Dendritic cell treated with granulocyte-macrophage colony-stimulating factor and Interleukin-4, amounts not matched to agents 40 ng/mL and 50 ng/mL, for 4 days (primary cell): ENCODE measurements around the gene MAP3K7.
"Not testable (repeated sequence)": the region's sequence is repeated elsewhere in the genome, so short reads cannot be mapped to it uniquely, and the experiment has no call there.

ENCODE experiments used
- H3K27ac Mint-ChIP-seq: one replicate; pipeline ENCODE4 v1.8.0; 2022; ENCODE audit warnings: mild to moderate bottlenecking, mixed read lengths
- H3K27me3 Mint-ChIP-seq: one replicate; pipeline ENCODE4 v1.8.0; 2022; ENCODE audit warnings: mild to moderate bottlenecking, mixed read lengths
- H3K36me3 Mint-ChIP-seq: one replicate; pipeline ENCODE4 v1.8.0; 2022; ENCODE audit warnings: low read depth, mixed read lengths
- H3K4me1 Mint-ChIP-seq: one replicate; pipeline ENCODE4 v1.8.0; 2022; ENCODE audit warnings: low read depth, mixed read lengths
- H3K4me3 Mint-ChIP-seq: one replicate; pipeline ENCODE4 v1.8.0; 2022; ENCODE audit warnings: mild to moderate bottlenecking, moderate library complexity, mixed read lengths
- H3K9me3 Mint-ChIP-seq: one replicate; pipeline ENCODE4 v1.8.0; 2022; ENCODE audit warnings: mixed read lengths
- intact Hi-C: fragments of 100-400 bp; cut with micrococcal nuclease; formaldehyde crosslinking; loops from one replicate; pipeline ENCODE4 v1.15.0; 2022

MAP3K7 gene

DNA sequence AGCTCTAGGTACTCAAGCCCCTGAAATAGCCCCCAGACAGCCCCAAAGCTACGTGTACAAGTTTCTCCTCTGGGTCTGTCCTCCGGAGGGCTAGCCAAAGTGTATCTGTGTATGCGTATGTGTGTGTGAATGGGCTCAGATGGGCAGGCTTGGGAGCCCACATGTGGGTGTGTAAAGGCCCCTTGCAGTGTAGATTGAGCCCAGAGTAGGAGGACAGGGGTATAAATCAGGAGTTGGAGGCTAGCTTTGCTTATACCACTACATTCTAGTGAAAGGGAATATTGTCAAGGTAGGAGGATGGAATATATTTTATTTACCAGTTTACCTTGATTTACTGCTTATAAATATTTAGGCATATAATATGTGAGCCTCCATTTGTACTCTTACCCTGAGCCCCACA, 9.0 kb upstream of the MAP3K7 start:
- H3K27ac Mint-ChIP-seq: no peak overlapping the region
- H3K4me3 Mint-ChIP-seq: no peak overlapping the region
- no peaks in the 10 kb centered on the region for H3K9me3 Mint-ChIP-seq
- peaks cover 24% of the 10 kb centered on the region for H3K27me3 Mint-ChIP-seq
- intact Hi-C loops: no loop called here
- no peaks in the 10 kb centered on the region for H3K4me1 Mint-ChIP-seq
- no peaks in the 10 kb centered on the region for H3K36me3 Mint-ChIP-seq

DNA sequence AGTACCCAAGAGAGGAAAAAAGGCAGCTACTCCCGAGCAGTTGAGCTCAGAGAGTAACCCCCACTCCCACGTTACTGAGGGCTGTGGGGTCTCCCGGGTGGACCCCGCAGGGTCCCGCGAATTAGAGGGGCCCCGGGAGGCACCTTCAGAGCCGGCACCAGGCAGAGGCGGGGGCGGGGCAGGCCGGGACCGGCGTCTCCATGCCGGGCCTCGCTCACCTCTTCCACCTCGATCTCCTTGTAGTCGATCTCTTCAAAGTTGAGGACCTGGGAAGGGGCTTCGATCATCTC, 381 bp downstream of the MAP3K7 start:
- Mint-ChIP-seq H3K4me3 (peak overlapping the region; percentile 90), H3K36me3 (peaks cover 13% of the 10 kb centered on the region), H3K27ac (peak overlapping the region; percentile 98), H3K4me1 (peaks cover 22% of the 10 kb centered on the region), H3K9me3 (no peaks in the 10 kb centered on the region), H3K27me3 (peaks cover 12% of the 10 kb centered on the region)
- intact Hi-C loops: loop anchor here (5.0 kb wide), 1 partner anchor 759 kb away; the partner anchor contains the start of gene CASP8AP2

DNA sequence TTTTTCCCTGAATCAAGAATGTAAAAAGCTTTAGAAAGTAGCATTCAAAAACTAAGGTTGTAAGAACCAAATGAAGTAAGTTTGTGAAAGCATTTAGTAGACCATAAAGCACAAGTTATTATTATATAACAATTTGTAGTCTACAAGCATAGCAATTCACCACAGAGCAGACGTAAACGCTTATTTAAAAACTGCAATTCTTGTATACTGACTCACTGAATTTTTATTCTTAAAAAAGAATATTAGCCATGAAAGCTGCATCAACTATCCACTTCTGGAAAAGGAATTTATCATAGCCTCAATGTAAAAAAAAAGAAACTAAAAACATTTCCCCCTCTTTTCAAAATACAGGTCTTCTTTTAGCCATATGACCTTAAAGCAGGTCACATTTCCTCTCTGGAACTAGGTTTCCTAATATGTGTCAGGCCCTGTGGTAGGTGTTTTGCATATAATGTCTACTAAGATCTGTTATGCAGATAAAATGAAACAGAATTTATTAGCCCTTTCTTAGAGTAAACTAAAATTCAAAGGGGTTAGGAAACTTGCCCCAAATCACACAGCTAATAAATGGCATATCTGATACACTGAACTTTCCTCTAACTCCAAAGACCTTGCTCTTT, 2.1 kb downstream of the MAP3K7 start:
- H3K9me3 Mint-ChIP-seq: no peaks in the 10 kb centered on the region
- peaks cover 22% of the 10 kb centered on the region for H3K4me1 Mint-ChIP-seq
- H3K36me3 Mint-ChIP-seq: peaks cover 13% of the 10 kb centered on the region
- H3K27ac Mint-ChIP-seq: no peak overlapping the region
- peaks cover 12% of the 10 kb centered on the region for H3K27me3 Mint-ChIP-seq
- no peak overlapping the region for H3K4me3 Mint-ChIP-seq
- intact Hi-C loops: loop anchor here (5.0 kb wide), 2 partner anchors 52 to 757 kb away; partner anchors contain the start of gene CASP8AP2

DNA sequence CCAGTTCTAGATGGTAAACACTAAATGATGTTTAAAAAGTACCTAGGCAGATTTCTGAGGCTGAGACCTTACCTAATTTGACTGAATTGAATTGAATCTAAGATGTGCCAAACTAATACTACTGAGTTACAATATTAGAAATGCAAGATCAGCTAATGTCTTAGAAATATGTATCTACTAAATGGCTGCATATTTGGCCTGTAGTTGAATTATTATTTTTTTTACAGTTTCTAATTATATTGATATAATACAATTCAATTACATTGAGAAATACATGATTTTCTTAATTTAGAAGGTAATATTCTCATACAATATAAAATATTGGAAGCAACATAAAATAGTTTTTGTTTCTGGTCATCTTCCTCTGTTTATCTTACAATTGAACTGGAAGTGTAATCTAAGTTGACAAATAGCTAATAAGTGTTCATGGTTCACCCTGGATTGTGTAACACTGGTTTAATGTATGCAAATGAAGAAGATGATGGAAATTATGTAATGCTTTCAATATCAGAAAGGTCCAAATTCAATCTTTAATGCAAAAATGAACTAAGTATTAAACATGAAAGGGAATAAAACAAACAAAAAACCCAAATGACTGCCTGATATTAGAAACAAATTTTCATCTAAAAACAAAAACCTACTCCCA, 2.9 kb downstream of the MAP3K7 start:
- Mint-ChIP-seq H3K4me1 (peaks cover 22% of the 10 kb centered on the region), H3K36me3 (peaks cover 13% of the 10 kb centered on the region), H3K27ac (no peak overlapping the region), H3K9me3 (no peaks in the 10 kb centered on the region), H3K4me3 (no peak overlapping the region), H3K27me3 (peaks cover 7% of the 10 kb centered on the region)
- intact Hi-C loops: loop anchor here (5.0 kb wide), 1 partner anchor 52 kb away; no protein-coding TSS in a partner anchor

DNA sequence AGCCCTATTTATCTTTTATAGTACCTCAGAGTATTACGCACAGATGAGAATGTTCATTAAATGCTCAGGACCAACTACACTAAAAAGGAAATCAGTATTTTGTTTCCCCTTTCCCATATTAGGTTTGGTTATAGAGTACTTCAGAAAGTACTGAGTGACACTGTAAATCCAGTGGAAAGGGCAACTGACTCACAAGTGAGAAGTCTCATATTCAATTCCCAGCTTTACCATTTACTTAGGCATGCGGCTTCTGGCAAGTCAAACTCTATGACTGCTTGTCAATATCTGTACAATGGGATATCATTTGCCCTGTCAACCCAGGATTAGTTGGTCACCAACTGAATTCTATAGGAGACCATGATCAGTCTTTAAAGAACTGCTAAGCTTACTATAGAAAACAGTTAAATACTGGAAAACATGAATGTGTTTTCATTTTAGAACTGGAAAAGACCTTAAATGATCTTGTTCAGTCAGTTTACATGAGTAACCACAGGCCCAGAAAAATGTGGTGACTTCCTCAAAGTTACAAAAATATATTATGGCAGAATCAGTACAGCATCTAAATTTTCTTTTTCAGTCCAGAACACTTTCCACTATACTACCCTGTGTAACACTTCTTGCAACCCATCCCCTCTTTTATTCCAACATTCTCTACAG, 3.6 kb downstream of the MAP3K7 start:
- H3K27me3 Mint-ChIP-seq: peaks cover 2% of the 10 kb centered on the region
- H3K4me1 Mint-ChIP-seq: peaks cover 22% of the 10 kb centered on the region
- H3K36me3 Mint-ChIP-seq: peaks cover 13% of the 10 kb centered on the region
- H3K4me3 Mint-ChIP-seq: no peak overlapping the region
- intact Hi-C loops: loop anchor here (5.0 kb wide), 1 partner anchor 51 kb away; no protein-coding TSS in a partner anchor
- no peaks in the 10 kb centered on the region for H3K9me3 Mint-ChIP-seq
- no peak overlapping the region for H3K27ac Mint-ChIP-seq

DNA sequence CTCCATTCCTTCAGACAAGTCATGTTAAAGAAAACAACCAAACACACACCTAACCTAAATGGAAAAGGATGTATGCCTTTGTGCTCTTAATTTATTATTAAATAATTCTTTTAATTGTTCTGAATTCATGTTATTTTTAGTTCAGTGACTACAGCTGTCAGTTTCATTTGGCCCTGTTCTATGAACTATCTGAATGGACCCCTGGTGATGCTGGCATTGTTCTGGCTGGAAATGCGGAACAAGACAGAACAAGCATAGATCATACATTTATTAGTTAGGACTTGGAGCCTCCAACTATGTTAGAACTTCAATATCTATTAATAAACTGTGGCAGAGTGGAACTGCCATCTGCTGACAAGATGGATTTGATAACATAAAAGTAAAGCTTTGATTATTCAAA, 5.7 kb downstream of the MAP3K7 start:
- intact Hi-C loops: loop anchor here (5.0 kb wide), 1 partner anchor 49 kb away; no protein-coding TSS in a partner anchor
- Mint-ChIP-seq H3K27ac (no peak overlapping the region), H3K4me1 (peaks cover 22% of the 10 kb centered on the region), H3K9me3 (no peaks in the 10 kb centered on the region), H3K27me3 (no peaks in the 10 kb centered on the region), H3K4me3 (no peak overlapping the region), H3K36me3 (peaks cover 2% of the 10 kb centered on the region)

DNA sequence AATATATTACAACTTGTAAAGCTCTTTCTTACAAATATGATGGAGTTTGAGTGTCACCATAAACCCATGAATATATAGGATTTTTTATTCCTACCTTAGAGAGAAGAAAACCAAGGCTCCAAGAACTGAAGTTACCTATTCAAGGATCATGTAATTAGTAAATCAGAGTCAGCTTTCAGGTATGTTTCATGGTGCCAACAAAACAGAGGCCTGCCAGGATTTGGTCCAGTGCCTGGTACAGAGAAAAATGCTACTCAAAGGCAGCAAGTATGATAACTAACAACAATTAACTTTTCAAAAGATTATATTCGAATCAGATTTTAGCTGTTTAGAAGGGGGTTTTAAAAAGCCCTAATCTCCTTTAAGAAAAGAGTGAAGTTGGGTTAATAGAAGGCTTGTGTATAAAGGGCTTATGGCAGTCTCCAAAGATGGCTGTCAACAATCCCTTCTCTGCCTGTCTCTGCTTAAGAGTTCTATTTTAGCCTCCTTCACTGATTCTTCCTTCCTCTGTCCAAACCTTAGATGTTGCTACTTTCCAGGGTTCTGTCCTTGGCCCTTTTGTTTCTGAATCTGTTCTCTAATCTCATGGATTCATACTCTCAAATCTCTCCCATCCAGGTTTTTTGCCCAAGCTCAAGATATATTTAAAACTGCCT, 7.8 kb downstream of the MAP3K7 start:
- intact Hi-C loops: no loop called here
- no peaks in the 10 kb centered on the region for H3K27me3 Mint-ChIP-seq
- H3K4me3 Mint-ChIP-seq: no peak overlapping the region
- H3K9me3 Mint-ChIP-seq: no peaks in the 10 kb centered on the region
- no peak overlapping the region for H3K27ac Mint-ChIP-seq
- H3K36me3 Mint-ChIP-seq: no peaks in the 10 kb centered on the region
- H3K4me1 Mint-ChIP-seq: peaks cover 12% of the 10 kb centered on the region

DNA sequence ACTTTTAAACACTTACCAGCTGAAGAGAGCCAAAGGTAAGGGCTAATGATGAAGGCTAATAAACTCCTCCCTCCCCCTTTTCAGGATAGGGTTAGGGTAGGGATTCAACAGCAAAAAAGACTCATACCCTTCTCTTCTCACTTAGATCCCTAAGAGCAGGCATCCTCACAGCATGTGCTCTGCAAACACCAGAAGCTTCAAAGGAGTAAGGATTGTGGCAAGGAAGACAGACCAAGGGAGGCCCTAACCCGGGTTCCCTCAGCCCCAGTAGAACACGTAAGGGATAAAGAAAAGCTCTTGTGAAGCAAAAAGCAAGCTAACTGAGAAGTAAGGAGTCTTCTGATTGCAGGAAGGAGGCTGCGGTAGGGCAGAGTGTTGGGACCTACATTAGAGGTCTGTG, 11.6 kb downstream of the MAP3K7 start:
- peaks cover 13% of the 10 kb centered on the region for H3K36me3 Mint-ChIP-seq
- intact Hi-C loops: no loop called here
- H3K4me1 Mint-ChIP-seq: no peaks in the 10 kb centered on the region
- H3K27ac Mint-ChIP-seq: no peak overlapping the region
- no peaks in the 10 kb centered on the region for H3K27me3 Mint-ChIP-seq
- H3K9me3 Mint-ChIP-seq: no peaks in the 10 kb centered on the region
- no peak overlapping the region for H3K4me3 Mint-ChIP-seq

DNA sequence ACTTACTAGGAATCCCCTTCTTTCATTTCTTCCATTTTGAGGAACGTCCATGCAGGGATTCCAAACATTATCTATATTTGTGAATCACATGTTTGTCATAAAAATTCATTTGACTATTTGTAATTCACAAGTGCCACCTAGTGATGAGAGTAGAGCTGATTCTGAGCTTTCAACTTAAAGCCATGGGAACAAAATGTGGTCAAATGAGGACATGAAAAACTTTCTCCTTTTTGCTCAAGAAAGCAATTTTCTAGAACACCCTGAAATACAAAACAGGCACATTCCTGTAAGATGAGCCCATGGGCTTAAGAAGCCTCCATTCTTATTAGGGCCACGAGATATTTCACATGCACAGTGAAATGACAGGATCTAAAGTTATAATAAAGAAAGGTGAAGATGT, 12.3 kb downstream of the MAP3K7 start:
- Mint-ChIP-seq H3K27me3 (no peaks in the 10 kb centered on the region), H3K36me3 (peaks cover 19% of the 10 kb centered on the region), H3K9me3 (no peaks in the 10 kb centered on the region), H3K27ac (no peak overlapping the region), H3K4me1 (peaks cover 3% of the 10 kb centered on the region), H3K4me3 (no peak overlapping the region)
- intact Hi-C loops: no loop called here

DNA sequence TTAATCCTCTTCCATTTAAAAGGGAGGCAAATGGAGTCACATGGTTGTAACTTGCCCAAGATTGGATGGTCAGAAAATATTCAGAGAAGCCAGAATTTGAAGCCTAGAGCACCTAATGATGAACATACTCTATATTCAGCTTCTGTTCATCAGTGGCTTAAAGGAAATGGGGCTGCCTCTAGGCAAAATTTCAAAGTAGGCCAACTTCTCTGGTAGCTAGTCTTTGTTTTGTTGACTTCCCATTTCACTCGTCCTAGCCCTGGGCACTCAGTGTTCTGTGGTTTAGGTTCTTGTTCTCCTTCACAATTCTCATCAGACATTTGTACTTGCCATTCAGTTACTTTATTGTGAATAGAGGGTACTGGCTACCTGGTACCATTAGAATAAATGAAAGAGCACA, 13.2 kb downstream of the MAP3K7 start:
- H3K36me3 Mint-ChIP-seq: peaks cover 25% of the 10 kb centered on the region
- H3K9me3 Mint-ChIP-seq: no peaks in the 10 kb centered on the region
- H3K4me3 Mint-ChIP-seq: no peak overlapping the region
- H3K27ac Mint-ChIP-seq: no peak overlapping the region
- intact Hi-C loops: no loop called here
- H3K27me3 Mint-ChIP-seq: no peaks in the 10 kb centered on the region
- H3K4me1 Mint-ChIP-seq: peaks cover 10% of the 10 kb centered on the region

DNA sequence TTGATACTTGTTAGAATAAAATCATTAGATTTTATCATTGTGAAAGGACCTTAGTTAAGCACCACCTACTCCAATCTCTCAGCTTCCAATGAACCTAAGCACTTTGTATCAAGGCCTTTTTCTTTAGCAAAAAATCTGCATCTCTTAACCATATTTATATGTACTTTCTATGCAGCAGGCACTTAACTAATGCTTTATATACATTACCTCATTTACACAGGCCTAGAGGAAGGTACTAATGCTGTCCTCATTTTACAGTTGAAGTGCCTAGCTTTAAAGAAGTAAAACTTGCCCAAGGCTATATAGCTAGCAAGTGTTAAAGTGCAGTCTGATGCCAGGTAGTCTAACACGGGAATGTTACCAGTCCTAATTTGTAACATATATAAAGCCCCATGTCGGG, 14.0 kb downstream of the MAP3K7 start:
- no peaks in the 10 kb centered on the region for H3K27me3 Mint-ChIP-seq
- H3K4me1 Mint-ChIP-seq: peaks cover 10% of the 10 kb centered on the region
- no peak overlapping the region for H3K4me3 Mint-ChIP-seq
- peaks cover 33% of the 10 kb centered on the region for H3K36me3 Mint-ChIP-seq
- intact Hi-C loops: no loop called here
- no peak overlapping the region for H3K27ac Mint-ChIP-seq
- no peaks in the 10 kb centered on the region for H3K9me3 Mint-ChIP-seq

DNA sequence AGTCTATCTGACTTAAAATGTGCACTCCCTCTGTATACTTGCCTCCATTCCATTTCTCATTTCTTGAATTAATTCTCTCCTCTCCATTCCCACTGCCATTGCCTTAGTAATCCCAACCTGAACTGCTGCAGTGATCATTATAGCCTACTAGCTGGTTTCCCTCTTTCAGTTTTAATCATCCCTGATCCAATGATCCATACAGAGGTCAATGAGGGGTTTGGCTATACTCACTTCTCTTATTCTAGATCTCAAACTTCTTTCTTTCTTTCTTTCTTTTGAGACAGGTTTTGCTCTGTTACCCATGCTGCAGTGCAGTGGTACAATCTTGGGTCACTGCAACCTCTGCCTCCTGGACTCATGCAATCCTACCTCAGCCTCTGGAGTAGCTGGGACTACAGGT, 17.6 kb downstream of the MAP3K7 start:
- no peaks in the 10 kb centered on the region for H3K27me3 Mint-ChIP-seq
- intact Hi-C loops: no loop called here
- H3K4me1 Mint-ChIP-seq: peaks cover 10% of the 10 kb centered on the region
- H3K36me3 Mint-ChIP-seq: peaks cover 66% of the 10 kb centered on the region
- no peak overlapping the region for H3K27ac Mint-ChIP-seq
- no peak overlapping the region for H3K4me3 Mint-ChIP-seq
- H3K9me3 Mint-ChIP-seq: no peaks in the 10 kb centered on the region

DNA sequence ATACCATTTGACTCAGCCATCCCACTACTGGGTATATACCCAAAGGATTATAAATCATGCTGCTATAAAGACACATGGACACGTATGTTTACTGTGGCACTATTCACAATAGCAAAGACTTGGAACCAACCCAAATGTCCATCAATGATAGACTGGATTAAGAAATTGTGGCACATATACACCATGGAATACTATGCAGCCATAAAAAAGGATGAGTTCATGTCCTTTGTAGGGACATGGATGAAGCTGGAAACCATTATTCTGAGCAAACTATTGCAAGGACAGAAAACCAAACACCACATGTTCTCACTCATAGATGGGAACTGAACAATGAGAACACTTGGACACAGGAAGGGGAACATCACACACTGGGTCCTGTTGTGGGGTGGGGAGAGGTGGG, 19.2 kb downstream of the MAP3K7 start:
- H3K27ac Mint-ChIP-seq, H3K4me3 Mint-ChIP-seq, H3K27me3 Mint-ChIP-seq, intact Hi-C loops, H3K9me3 Mint-ChIP-seq: not testable (repeated sequence)
- Mint-ChIP-seq H3K4me1 (peaks cover 10% of the 10 kb centered on the region), H3K36me3 (peaks cover 82% of the 10 kb centered on the region)

DNA sequence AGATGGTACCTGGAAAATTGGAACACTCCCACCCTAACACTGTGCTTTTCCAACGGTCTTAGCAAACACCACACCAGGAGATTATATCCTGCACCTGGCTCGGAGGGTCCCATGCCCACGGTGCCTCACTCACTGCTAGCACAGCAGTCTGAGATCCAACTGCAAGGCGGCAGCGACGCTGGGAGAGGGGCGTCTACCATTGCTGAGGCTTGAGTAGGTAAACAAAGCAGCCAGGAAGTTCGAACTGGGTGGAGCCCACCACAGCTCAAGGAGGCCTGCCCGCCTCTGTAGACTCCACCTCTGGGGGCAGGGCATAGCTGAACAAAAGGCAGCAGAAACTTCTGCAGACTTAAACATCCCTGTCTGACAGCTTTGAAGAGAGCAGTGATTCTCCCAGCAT, 24.5 kb downstream of the MAP3K7 start:
- H3K4me1 Mint-ChIP-seq, H3K4me3 Mint-ChIP-seq, H3K27ac Mint-ChIP-seq, H3K27me3 Mint-ChIP-seq, H3K9me3 Mint-ChIP-seq, intact Hi-C loops: not testable (repeated sequence)
- H3K36me3 Mint-ChIP-seq: peaks cover 75% of the 10 kb centered on the region
